MM.1S (cell line): Measurements from ENCODE around the gene MXRA7.
"Not testable (repeated sequence)": the region's sequence is repeated elsewhere in the genome, so short reads cannot be mapped to it uniquely, and the experiment has no call there.

Experiments
- EZH2 ChIP-seq: fragments of 300-600 bp; sonication (generic); optimal IDR thresholded peaks from 2 replicates; pipeline ENCODE3; 2017; ENCODE audit warnings: low read depth, mild to moderate bottlenecking, antibody characterized with exemption, low read length, mixed read lengths
- EZH2phosphoT487 ChIP-seq: fragments of 300-600 bp; sonication (generic); IDR thresholded peaks from 2 replicates; pipeline ENCODE4 v1.6.1; 2018; ENCODE audit warnings: antibody characterized with exemption, low read length
- TF ChIP-seq, protein P1 (sequence below): fragments of 300-600 bp; sonication (generic); IDR thresholded peaks from 2 replicates; pipeline ENCODE4 v1.5.1; 2016; ENCODE audit warnings: antibody characterized with exemption, low read length, mixed read lengths

- TF ChIP-seq, protein P1, sequence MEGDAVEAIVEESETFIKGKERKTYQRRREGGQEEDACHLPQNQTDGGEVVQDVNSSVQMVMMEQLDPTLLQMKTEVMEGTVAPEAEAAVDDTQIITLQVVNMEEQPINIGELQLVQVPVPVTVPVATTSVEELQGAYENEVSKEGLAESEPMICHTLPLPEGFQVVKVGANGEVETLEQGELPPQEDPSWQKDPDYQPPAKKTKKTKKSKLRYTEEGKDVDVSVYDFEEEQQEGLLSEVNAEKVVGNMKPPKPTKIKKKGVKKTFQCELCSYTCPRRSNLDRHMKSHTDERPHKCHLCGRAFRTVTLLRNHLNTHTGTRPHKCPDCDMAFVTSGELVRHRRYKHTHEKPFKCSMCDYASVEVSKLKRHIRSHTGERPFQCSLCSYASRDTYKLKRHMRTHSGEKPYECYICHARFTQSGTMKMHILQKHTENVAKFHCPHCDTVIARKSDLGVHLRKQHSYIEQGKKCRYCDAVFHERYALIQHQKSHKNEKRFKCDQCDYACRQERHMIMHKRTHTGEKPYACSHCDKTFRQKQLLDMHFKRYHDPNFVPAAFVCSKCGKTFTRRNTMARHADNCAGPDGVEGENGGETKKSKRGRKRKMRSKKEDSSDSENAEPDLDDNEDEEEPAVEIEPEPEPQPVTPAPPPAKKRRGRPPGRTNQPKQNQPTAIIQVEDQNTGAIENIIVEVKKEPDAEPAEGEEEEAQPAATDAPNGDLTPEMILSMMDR = not testable (repeated sequence)
- TF ChIP-seq EZH2, EZH2phosphoT487: not testable (repeated sequence)
Observed at GRCh38 chr17:76745785-76746184, 35.0 kb upstream of the MXRA7 start.
